Ishikawa (cell line): ENCODE data around the gene IFNGR1.

Experiments
- CEBPB ChIP-seq: IDR thresholded peaks from 2 replicates; pipeline ENCODE4 v1.6.1; 2012
- CREB1 ChIP-seq: IDR thresholded peaks from 2 replicates; pipeline ENCODE4 v1.6.1; 2012; ENCODE audit warnings: low read depth
- EGR1 ChIP-seq: IDR thresholded peaks from 2 replicates; pipeline ENCODE4 v1.6.1; 2012
- EP300 ChIP-seq: IDR thresholded peaks from 2 replicates; pipeline ENCODE4 v1.6.1; 2012; ENCODE audit warnings: borderline replicate concordance
- FOXM1 ChIP-seq: IDR thresholded peaks from 2 replicates; pipeline ENCODE4 v1.6.1; 2012; ENCODE audit warnings: low read depth, borderline replicate concordance
- RAD21 ChIP-seq: IDR thresholded peaks from 2 replicates; pipeline ENCODE4 v1.6.1; 2012; ENCODE audit warnings: low read depth
- TEAD4 ChIP-seq: IDR thresholded peaks from 2 replicates; pipeline ENCODE4 v1.6.1; 2012
- YY1 ChIP-seq: IDR thresholded peaks from 2 replicates; pipeline ENCODE4 v1.6.1; 2012; ENCODE audit warnings: low read depth
- ZBTB7A ChIP-seq: IDR thresholded peaks from 2 replicates; pipeline ENCODE4 v1.6.1; 2012; ENCODE audit warnings: low read depth
- TF ChIP-seq, protein P1 (sequence below): IDR thresholded peaks from 2 replicates; pipeline ENCODE4 v1.6.1; 2012; ENCODE audit warnings: low read depth, mild to moderate bottlenecking
- TF ChIP-seq, protein P2 (sequence below): IDR thresholded peaks from 2 replicates; pipeline ENCODE4 v1.6.1; 2012
- TF ChIP-seq, protein P3 (sequence below): IDR thresholded peaks from 2 replicates; pipeline ENCODE4 v1.6.1; 2012

DNA sequence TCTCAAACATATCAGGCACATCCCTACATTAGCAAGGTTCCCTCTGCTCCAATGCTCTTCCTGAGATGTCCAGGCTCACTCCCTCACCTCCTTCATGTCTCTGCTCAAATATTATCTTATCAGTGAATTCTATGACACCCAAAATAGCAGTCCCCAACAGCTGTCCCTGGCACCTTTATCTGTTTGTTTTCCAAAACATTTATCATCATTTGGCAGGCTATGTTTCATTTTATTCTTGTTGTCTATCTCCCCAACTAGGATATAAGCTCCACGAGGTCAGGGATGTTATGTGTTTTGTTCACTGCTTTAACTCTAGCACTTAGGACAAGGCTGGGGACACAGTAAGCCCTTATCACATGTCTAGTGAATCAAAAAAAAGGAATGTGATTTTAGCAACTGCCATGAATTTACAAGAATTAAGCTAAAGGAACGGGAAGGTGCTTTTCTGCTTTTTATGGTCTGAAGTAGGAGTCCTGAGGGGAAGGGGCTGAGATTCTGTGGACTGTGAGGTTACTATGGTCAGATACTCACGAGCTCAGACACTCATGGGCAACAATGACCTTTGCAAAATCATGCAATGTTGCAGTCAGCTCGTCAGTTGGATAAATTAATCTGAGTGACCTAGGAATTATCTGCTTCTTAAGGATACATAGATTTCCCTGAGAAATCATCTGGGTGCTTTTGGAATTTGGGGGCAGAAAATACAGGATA lies 43.9 kb downstream of the IFNGR1 start:
- TF ChIP-seq EP300 (no peak), RAD21 (no peak), YY1 (no peak), EGR1 (no peak), CREB1 (no peak), TEAD4 (no peak), ZBTB7A (no peak), FOXM1 (no peak), CEBPB (no peak)
- TF ChIP-seq, protein P1, sequence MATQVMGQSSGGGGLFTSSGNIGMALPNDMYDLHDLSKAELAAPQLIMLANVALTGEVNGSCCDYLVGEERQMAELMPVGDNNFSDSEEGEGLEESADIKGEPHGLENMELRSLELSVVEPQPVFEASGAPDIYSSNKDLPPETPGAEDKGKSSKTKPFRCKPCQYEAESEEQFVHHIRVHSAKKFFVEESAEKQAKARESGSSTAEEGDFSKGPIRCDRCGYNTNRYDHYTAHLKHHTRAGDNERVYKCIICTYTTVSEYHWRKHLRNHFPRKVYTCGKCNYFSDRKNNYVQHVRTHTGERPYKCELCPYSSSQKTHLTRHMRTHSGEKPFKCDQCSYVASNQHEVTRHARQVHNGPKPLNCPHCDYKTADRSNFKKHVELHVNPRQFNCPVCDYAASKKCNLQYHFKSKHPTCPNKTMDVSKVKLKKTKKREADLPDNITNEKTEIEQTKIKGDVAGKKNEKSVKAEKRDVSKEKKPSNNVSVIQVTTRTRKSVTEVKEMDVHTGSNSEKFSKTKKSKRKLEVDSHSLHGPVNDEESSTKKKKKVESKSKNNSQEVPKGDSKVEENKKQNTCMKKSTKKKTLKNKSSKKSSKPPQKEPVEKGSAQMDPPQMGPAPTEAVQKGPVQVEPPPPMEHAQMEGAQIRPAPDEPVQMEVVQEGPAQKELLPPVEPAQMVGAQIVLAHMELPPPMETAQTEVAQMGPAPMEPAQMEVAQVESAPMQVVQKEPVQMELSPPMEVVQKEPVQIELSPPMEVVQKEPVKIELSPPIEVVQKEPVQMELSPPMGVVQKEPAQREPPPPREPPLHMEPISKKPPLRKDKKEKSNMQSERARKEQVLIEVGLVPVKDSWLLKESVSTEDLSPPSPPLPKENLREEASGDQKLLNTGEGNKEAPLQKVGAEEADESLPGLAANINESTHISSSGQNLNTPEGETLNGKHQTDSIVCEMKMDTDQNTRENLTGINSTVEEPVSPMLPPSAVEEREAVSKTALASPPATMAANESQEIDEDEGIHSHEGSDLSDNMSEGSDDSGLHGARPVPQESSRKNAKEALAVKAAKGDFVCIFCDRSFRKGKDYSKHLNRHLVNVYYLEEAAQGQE, result no peak
- TF ChIP-seq, protein P2, sequence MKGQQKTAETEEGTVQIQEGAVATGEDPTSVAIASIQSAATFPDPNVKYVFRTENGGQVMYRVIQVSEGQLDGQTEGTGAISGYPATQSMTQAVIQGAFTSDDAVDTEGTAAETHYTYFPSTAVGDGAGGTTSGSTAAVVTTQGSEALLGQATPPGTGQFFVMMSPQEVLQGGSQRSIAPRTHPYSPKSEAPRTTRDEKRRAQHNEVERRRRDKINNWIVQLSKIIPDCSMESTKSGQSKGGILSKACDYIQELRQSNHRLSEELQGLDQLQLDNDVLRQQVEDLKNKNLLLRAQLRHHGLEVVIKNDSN, result no peak
- TF ChIP-seq, protein P3, sequence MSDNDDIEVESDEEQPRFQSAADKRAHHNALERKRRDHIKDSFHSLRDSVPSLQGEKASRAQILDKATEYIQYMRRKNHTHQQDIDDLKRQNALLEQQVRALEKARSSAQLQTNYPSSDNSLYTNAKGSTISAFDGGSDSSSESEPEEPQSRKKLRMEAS, result no peak
